GM19351 (cell line): ENCODE data around the gene VAV2.

Experiments
- ATAC-seq: cut with Tn5 transposase; IDR thresholded peaks from one replicate; pipeline ENCODE4 v1.9.1; 2021; ENCODE audit warnings: mild to moderate bottlenecking, moderate library complexity; ENCODE audit not compliant: unreplicated experiment

VAV2 gene

DNA sequence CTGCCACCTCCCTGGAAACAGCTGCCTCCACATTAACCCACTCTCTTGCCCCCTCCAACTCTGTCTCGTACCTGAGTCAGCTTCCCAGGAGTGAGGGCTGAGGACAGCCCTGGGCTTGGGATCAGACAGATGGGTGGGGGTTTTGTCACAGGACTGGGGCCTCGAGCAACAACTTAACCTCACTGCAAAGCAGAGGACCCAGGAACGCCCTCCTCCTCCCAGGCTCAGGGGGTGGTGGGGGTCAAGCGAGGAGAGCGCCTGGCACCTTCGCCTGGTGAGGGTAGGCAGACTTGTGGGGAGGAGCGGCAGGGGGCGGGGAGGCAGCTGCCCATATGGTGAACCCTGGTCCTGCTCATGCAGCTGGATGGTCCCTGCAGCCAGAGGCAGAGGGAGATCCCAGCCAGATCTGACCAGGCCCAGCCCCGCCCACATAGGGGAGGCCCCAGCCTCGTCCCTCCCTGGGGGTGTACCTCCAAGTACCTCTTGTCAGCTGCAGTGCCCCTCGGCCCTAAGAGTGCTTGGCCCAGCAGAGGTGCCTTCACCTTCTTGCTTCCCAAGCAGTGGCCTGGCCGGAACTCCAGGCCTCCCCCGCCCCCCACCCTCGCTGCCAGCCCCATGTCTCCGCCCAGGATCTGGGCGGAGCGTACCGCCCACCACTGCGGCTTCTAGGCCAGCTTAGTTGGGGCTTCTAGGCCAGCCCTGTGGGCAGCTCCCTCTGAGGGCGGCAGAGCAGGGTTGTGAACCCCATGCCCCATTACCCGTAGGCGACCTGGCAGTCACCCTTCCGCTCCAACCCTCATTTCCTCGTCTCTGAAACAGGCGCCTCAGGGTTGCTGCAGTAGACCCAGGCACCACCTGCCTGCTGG is 254.1 kb downstream of the VAV2 start, which contains the start of gene SARDH:
Gene SARDH, minus strand, starts transcription at position 579 of the 866 bp plus-strand sequence. CDS start 4,179 bp downstream, outside the sequence.
- ATAC-seq, result no peak

DNA sequence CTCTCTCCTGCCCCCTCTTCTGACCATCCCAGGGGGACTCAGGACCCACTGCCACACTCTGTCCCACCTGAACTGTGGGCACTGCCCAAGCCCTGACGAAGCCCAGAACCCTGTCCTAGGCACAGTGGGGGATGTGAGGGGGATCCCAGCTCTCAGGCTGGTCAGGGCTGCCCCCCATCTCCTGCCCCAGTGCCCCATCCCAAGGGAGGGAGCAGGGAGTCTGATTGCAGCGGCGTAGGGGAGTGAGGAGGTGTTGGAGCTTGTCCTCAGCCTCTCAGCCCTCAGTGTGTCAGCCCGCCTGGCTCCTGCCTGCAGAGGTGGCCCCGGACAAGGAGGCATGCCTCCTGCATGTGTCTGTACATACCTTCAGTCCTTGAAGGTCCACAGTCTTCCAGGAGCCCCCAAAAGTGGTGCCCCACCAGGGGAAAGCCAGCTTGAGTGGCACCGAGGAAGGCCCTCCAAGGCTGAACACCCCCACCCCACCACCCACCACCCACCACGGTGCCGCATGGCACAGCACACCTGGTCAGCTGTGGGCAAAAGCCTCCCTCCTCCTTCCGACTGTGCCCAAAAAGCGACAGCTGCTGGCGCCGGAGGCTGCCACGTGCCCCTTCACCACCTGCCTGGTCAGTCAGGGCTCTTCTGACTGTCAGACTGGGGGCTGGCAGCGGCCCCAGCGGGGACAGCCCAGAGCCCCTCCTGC is 254.9 kb downstream of the VAV2 start:
- ATAC-seq, result no peak

DNA sequence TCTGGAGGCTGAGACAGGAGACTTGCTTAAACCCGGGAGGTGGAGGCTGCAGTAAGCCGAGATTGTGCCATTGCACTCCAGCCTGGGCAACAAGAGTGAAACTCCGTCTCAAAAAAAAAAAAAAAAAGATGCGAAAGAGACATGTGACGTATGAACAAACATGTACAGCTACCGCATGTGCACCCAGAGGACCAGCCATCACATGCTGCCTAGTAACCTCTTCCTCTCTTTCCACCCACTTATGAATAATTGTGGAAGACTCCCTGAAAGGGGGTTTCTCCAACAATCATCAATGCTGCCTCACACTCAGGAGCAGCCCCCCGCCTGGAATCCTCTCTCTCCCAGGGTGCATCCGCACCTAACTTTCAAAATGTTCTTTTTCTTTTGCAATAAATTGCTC is 256.2 kb downstream of the VAV2 start:
- ATAC-seq, result no peak

DNA sequence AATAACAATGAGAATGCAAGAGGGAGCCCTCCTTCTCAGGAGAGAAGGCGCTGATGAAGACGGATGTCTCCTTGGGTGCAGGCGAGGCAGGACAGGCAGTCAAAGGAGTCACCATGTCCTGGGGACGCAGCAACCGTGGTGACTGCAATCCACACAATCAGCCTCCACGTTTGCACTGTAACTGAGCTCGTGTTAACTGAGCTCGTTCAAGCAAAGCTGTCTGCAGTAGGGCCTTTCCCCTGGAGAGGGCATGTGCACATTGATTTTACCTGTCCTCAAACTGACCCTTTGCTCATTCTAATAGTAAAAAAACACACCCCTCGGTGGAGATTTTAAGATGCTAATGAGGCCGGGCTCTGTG is 256.7 kb downstream of the VAV2 start:
- ATAC-seq, result no peak

DNA sequence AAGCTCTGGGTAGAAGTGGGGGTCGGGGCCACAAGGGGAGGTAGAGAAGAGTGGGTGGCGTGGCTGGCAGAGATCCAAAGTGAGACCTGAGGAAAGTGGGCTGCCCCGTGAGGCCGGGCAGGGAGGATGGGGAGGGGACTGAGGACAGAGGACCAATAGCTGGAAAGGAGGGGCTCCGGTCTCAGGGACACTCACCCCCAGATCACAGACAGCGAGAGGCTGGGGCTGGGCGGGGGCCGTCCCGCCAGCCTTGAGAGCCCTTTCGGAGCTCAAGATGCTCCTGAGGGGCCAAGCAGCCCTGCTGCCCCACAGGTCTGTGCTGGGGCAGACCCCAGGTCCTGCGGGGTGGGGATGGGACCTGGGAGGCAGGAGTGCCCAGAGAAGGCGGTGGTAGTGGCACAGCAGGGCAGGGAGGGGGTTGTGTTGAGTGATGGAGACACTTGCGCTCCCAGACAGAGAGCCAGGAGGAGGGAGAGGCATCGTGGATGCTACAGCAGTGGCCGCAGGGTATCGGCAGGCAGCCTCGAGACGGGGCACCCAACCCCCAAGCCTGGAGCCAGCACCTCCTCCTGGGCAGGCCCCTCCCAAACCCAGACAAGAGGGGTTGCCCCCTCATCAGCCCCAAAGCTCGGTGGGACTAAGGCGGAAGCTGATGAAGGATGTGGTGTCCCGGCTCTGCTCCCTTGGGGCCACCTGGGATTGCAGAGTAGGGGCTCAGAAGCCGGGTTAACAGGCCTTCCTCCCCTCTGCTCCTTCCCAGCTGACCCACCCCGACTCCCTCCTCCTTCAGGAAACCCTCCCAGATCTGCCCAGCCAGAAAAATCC is 257.3 kb downstream of the VAV2 start:
- ATAC-seq, result no peak

DNA sequence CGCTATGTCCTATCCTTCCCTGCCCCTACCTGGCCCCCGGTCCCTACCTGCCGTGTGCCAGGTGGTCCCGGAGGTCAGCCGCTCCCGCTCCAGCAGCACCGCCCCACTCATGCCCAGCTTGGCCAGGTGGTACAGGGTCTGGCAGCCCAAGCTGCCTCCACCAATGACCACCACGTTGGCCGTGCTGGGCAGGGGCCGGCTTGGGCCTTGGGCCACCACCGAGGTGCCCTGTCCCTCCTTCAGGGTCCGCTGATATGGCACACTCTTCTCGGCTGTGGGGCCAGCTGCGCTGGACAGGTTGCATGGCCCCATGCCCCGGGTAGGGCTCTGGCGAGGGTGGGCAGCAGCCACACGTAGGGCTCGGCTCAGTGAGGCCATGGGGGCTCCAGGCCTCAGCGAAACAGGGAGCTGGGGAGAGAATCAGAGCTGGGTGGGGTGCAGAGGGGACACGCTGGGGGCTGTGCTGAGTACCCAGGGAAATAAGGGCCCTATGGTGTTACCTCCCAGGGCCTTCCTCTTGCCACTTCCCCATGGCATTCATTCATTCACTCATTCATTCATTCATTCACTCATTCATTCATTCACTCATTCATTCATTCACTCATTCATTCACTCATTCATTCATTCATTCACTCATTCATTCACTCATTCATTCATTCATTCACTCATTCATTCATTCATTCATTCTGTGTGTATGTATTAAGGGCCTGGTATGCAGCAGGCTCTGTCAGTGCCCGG is 258.2 kb downstream of the VAV2 start:
- ATAC-seq, result no peak

DNA sequence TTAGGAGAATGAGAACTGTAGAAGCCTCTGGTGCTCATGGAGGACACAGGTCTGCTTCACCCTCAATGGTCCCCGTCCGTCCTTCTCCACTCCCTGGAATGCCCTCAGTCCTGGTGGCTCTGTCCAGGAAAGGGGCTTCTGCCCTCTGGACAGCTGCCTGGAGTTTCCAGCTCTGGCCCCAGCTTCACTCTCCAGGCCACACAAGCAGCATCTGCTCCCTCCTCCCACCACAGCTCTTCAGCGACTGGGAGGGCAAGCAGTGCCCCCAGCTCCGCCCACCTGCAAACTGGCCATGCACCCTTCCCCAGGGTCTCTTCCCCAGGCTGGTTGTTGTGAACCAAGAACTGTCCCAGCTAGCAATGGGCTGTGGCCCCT is 258.7 kb downstream of the VAV2 start:
- no peak for ATAC-seq

DNA sequence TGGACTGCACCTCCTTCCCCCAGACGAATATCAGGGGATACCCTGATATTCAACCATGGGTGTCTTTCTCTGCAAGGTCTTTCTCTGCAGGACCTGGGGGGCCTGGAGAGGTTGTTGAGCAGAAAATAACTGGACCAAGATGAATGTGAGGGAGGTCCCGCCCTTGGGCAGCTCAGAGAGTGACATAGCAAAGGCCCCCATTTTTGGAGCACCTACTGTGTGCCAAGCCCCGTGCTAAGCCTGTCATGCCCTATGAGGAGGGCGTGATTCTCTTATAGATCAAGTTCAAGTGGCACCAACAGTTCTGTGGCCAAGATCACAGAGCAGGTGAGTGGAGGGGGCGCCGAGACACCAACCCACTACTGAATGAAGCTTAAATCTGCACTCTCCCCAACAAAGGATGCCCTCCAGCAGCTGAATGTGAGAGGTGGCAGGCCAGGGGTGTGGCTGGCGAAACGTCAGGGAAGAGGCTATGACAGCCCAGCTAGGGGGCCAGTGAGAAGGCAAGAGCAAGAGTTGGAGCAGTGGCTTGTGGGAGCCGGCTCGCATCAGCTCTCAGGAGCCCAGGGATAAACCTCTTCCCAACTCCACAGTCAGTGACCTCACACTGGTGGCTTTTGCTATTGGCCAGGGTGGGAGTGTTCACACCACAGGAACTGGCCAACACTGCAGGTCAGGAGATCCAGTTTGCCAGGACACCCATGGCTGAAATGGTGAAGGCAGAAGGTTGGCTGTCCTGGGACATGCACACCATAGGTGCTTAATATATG is 259.3 kb downstream of the VAV2 start:
- ATAC-seq, result no peak

DNA sequence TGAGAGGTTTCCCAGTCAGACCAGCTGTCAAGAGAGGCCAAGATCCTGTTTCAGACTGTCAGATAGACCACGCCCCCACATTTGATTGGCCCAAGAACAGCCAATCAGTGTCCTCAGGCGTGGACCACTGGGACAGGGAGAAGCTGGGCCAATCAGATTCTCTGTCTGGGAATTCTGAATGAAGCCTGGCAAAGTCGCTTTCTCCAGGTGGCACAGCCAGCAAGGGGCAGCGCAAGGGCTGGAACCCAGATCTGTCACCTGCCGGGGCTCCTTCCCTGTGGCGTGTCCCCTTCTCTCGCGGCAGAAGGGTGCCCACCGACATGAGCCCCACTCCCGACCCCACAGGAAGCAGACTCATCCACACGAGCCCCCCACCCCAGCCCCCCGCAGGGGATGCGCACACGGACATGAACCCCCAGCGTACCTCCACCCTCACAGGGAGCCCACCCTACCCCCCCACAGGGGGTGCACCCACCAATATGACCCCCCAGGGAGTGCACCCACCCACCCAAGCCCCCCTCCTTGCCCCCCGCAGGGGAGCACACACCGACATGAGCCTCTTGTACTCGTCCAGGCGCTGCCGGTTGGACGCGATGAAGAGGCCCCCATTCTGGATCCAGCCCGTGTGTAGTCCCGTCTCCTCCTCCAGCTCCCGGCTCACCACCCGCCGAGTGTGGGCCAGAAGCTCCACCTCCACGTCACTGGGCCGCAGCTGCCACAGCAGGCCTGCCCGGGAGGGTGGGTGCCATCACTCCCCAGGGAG is 260.1 kb downstream of the VAV2 start:
- no peak for ATAC-seq

DNA sequence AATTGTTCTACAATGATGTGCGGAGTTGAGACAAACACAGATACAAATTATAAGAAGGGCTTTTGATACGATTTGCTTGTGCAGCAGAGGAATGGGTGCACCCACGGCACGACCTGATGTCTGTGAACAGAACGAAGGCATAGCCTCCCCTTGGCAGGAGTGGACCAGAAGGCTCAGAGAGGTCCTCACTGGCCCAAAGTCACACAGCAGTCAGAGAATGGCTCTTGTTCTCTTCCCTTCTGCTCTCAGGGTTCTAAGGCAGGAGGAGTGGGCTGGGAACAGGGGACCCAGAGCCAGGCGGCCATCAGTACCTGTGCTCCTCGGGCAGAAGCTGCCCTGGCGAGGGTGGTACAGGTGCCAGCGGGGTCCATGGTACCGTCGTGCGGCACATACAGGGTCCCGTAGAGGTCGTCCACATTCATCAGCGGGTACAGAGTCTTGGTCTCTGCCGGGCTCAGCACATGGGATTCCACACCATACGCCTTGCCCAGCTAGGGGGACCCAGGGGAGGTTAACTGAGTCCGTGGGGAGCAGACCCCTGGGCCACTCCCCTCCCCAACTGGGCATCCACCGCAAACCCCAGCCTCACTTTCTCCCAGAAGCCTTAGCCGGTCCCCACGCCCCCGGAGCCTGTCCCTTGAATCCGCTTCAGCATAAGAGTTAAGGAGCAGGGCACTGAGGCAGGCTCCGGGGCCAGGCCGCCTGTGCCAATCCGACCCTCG is 261.0 kb downstream of the VAV2 start:
- no peak for ATAC-seq

DNA sequence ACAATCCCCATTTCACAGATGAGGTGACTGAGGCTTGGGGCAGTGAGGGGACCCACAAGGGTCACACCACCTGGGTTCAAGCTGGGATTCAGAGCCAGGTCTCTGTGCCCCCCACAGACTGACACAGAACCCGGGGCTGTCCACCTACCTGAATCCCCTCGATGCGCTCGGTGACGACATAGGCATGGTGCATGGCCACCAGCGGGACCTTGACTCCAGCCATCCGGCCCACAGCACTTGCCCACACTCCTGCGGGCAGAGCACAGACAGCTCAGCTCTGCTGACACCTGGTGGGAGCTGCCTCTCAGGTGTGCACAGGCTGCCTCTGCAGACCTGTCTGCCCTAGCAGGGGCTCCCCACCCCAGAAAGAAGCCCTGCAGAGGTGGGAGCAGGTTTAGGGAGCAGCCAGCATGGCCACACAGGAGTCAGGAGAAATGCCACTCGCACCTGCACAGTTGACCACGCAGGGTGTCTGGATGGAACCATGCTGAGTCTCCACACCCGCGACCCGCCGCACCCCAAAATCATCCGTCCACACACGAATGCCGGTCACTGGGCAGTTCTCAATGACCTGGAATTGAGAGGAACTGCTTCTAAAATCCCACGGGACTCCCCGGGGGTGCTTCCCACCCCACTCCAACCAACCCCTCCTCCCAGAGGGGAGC is 262.4 kb downstream of the VAV2 start:
- ATAC-seq, result no peak

DNA sequence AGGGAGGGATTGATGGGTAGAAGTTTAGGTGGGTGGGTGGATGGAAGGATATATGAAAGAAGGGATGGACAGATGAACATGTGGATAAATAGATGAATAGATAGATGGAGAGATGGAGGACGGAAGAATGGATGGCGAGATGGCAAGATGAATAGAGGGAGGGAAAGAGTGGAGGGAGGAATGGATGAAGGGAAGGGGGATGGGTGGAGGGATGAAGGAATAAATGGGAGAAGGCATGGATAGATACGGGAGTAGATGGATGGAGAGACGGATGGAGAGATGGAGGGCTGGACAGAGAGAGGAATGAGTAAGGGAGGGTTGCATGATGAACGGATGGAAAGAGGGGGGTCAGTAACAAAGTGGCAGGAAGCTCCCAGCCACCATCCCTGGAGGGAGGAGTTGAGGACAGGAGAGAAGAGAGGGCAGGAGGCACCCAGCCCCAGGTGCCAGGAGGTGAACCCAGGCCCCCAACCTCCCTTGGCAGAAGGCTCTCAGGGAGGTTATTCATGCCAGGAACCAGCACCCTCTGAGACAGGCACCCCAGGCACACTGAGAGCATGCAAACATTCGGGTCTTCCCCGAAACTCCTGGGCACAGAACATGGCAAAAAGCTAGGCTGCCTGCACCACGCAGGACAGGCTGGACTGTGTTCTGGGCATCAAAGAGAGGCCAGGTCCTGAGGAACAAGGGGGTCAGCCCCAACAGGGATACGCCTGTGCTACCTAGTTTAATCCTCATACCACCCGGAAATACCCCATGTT is 263.1 kb downstream of the VAV2 start:
- ATAC-seq, result no peak

DNA sequence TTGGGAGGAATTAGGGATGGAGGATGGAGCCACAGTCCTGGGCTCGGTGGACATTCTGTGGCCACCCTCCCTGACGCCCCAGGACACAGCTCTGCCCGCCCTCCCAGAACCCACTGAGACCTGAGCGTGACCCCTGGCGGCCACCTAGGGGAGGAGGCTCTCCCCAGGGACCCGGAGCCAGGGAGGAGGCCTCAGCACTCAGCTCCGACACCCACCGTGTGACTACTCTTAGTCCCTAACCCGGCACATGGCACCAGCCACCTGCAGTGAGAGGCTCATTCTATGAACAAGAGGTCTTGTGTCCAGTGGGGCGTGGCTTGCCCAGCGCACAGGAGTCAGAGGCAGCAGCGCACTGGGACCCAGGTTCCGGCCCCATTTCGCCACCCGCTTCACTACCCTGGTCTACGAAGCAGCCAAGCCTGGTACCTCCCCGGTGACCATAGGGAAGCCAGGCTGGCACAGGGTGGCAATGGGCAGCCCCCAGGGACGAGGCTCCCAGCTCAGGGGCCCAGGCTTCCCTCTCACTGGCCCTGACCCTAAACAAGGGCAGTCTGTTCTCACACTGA is 264.2 kb downstream of the VAV2 start:
- ATAC-seq, result no peak

DNA sequence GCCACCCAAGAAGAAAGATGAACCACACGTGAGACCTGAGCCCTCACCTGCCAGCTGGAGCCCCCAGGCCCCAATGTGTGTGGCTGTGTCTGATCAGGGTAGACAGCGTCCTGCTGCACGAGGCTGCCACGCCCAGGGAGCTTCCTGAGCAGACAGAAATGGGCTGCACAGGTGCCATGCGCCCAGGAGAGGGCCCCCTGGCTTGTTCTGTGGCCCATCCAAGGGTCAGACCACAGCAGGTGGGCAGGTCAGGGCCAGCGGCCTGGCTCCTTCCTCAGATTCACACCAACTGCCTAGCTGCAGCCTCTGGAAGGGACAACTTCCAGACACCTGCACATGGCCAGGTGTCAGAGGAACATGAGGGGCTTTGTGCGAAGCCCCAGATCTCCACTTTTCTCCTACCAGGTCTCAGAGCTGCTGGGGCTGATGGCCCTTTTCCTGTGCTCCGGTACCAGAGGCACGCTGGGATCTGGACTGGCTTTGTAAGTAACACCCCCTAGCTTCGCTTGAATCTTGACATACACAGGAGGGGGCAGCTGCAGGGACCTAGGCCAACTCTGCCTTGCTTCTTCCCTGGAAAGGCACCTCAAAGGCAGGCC is 264.7 kb downstream of the VAV2 start:
- no peak for ATAC-seq

DNA sequence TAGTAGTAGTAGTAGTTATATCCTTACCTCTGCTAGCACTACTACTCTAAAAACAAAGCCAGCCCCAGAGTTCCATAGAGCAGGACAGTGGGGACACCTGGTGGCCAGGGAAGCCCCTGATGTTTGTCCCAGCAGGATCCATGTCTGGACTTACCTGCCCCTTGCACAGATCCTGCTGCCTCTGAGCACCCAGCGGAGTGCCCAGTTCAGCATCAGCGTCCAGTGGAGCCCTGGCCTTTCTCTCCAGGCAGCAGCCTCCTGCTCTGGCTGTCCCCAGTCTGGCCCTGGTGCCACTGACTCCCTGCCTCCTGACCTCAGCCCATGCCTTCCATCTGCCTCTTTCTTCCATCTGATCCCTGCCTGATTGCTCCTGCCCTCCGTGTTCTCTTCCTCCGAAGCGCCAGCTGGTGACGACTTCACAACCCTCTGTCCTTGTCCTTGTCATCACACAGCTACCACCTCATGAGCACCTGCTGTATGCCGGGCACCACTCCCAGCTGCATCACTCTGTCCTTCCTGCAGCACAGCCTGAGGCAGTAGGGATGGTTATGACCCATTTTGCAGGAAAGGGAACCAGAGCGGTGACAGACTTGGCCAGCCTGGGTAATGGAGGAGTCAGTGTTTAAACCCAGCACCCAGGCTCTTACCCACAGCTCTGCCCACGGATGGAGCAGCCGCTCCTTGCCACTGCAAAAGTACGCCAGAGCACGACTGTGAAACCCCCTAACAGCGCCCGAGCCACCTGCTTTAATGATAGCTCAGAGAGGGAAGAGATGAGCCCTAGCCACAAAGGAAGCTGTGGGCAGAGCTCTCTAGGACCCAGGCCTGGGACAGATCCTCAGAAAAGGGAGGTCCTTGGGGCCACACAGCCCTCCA is 265.5 kb downstream of the VAV2 start:
- ATAC-seq, result no peak

DNA sequence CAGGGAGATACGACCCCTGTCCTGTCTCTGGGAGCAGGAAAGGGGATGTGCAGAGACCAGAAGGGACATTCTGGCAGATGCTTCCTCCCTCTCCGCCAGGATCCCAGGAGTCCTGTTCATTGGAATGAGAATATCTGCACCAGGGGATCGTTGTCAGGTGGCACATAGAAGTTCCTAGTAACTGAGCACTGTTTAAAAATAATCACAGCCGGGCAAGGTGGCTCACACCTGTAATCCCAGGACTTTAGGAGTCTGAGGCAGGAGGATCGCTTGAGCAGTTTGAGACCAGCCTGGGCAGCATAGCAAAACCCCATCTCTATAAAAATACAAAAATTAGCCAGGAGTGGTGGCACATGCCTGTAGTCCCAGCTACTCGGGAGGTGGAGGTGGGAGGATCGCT is 266.2 kb downstream of the VAV2 start:
- no peak for ATAC-seq
